ENCODE results near the gene NHS.

DNA sequence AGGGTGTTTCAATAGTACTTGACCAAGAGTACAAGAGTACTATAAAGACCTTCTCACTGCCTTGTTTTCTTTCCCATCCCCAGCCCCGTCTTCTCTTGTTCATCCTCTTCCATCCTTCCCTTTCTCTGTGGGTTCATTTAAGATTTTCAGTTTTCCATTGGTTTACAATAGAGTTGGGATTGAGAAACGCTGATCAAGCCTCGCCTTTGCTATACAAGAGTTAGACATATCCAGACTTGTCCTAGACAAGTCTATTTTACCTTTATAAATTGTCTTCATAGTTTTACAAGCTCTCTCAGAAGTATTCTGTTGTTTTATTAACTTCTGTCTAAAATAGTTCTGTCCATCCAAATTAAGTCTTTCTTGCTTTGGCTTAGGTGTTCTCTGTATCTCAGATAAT, 332.7 kb downstream of the NHS start:
- TF ChIP-seq, protein P1, sequence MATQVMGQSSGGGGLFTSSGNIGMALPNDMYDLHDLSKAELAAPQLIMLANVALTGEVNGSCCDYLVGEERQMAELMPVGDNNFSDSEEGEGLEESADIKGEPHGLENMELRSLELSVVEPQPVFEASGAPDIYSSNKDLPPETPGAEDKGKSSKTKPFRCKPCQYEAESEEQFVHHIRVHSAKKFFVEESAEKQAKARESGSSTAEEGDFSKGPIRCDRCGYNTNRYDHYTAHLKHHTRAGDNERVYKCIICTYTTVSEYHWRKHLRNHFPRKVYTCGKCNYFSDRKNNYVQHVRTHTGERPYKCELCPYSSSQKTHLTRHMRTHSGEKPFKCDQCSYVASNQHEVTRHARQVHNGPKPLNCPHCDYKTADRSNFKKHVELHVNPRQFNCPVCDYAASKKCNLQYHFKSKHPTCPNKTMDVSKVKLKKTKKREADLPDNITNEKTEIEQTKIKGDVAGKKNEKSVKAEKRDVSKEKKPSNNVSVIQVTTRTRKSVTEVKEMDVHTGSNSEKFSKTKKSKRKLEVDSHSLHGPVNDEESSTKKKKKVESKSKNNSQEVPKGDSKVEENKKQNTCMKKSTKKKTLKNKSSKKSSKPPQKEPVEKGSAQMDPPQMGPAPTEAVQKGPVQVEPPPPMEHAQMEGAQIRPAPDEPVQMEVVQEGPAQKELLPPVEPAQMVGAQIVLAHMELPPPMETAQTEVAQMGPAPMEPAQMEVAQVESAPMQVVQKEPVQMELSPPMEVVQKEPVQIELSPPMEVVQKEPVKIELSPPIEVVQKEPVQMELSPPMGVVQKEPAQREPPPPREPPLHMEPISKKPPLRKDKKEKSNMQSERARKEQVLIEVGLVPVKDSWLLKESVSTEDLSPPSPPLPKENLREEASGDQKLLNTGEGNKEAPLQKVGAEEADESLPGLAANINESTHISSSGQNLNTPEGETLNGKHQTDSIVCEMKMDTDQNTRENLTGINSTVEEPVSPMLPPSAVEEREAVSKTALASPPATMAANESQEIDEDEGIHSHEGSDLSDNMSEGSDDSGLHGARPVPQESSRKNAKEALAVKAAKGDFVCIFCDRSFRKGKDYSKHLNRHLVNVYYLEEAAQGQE (IDR thresholded peaks at IDR 0.05; ENCODE audit: insufficient read depth in 1 of 2, low read depth in 2 of 2, low read length in 2 of 2): no peak
- TF ChIP-seq FOXP2 (optimal IDR thresholded peaks at IDR 0.05; ENCODE audit: borderline replicate concordance, extremely low read depth, extremely low read length, insufficient read depth) (no peak), POLR2AphosphoS5 (IDR thresholded peaks at IDR 0.05; ENCODE audit: low read depth, low read length) (no peak)

Data from PFSK-1 (cell line).